Endothelial cell of umbilical vein (primary cell): ENCODE results near the gene GIN1. TPM values are rescaled to one million over a fixed set of nuclear protein-coding genes. Genes with fewer than 3 reads are reported as not detected.

Source experiments
- BruUV-seq: library from RNA; stranded (reverse); fragments of 400-500 nt; replicated peaks from 2 replicates; lab custom pipeline; 2021; lab: Mats Ljungman, UMichigan
- CTCF ChIA-PET: fragments of 300-600, 350-600 bp; sonication (Branson Sonifier 250); formaldehyde crosslinking; loops from one replicate; lab custom pipeline; 2021; ENCODE audit warnings: antibody characterized with exemption, inconsistent platforms; lab: Charles Lee
- POLR2A ChIA-PET: fragments of 300-600, 350-600 bp; sonication (Branson Sonifier 250); formaldehyde crosslinking; loops from one replicate; lab custom pipeline; 2021; ENCODE audit warnings: antibody characterized with exemption, inconsistent platforms; lab: Charles Lee
- DNase-seq: peaks from one replicate; pipeline ENCODE4 v3.0.0-alpha.2; 2011; ENCODE audit warnings: low read depth, low spot score
- FAIRE-seq: peaks from 2 replicates; lab custom pipeline; 2011; peaks lifted over from hg19 to GRCh38; lab: Jason Lieb, UNC
- H2AFZ ChIP-seq: 2 replicates; pipeline ENCODE4 v1.6.0; 2012; ENCODE audit warnings: low read depth, low read length, control low read depth, inconsistent platforms
- H3K27ac ChIP-seq: 2 replicates; pipeline ENCODE4 v1.5.1; 2011; ENCODE audit warnings: low read depth, mild to moderate bottlenecking, control low read depth, low read length, moderate library complexity; ENCODE audit not compliant: insufficient read depth
- H3K27me3 ChIP-seq, 2 experiments: 2 replicates each; pipeline versions ENCODE4 v1.6.0 to v1.6.1; 2011; ENCODE audit warnings: low read length in 2 of 2, mixed read lengths in 1 of 2; ENCODE audit not compliant: control insufficient read depth in 2 of 2, insufficient read depth in 2 of 2
- H3K36me3 ChIP-seq, 2 experiments: 2 replicates in 1 of 2; 3 replicates in 1 of 2; pipeline ENCODE4 v1.5.1; 2011; ENCODE audit warnings: low read length in 2 of 2, mild to moderate bottlenecking in 1 of 2, moderate library complexity in 1 of 2; ENCODE audit not compliant: control insufficient read depth in 2 of 2, insufficient read depth in 2 of 2; ENCODE audit errors: extremely low read depth in 1 of 2
- H3K4me1 ChIP-seq: 3 replicates; pipeline ENCODE4 v1.5.1; 2011; ENCODE audit warnings: mild to moderate bottlenecking, low read length; ENCODE audit not compliant: control insufficient read depth, insufficient read depth; ENCODE audit errors: extremely low read depth
- H3K4me2 ChIP-seq: 2 replicates; pipeline ENCODE4 v1.6.1; 2011; ENCODE audit warnings: low read length, control low read depth, mixed read lengths; ENCODE audit not compliant: insufficient read depth
- H3K4me3 ChIP-seq, 3 experiments: fragments of 200-600 bp in 1 of 3; sonication (generic), shearing (Covaris generic) in 1 of 3; replicated peaks in 1 of 3; 2 replicates each; pipeline ENCODE4 v1.5.1; 2011 to 2016; ENCODE audit warnings: control low read depth in 3 of 3, low read length in 3 of 3, mild to moderate bottlenecking in 2 of 3, inconsistent platforms in 1 of 3, low read depth in 1 of 3, moderate library complexity in 1 of 3; ENCODE audit not compliant: insufficient read depth in 1 of 3
- H3K79me2 ChIP-seq: 2 replicates; pipeline ENCODE4 v1.6.0; 2012; ENCODE audit warnings: low read length, inconsistent platforms; ENCODE audit not compliant: control insufficient read depth, insufficient read depth
- H3K9ac ChIP-seq: replicated peaks from 2 replicates; pipeline ENCODE3; 2011; ENCODE audit warnings: low read length, control low read depth; ENCODE audit not compliant: insufficient read depth; ENCODE audit errors: extremely low read depth
- H3K9me1 ChIP-seq: replicated peaks from 3 replicates; pipeline ENCODE4 v1.6.0; 2011; ENCODE audit warnings: mild to moderate bottlenecking, low read length; ENCODE audit not compliant: control insufficient read depth, insufficient read depth; ENCODE audit errors: extremely low read depth
- H3K9me3 ChIP-seq: replicated peaks from 2 replicates; pipeline ENCODE4 v1.5.1; 2012; ENCODE audit warnings: low read length, inconsistent platforms; ENCODE audit not compliant: control insufficient read depth, insufficient read depth
- H4K20me1 ChIP-seq: replicated peaks from 2 replicates; pipeline ENCODE3; 2011; ENCODE audit warnings: mild to moderate bottlenecking, low read length; ENCODE audit not compliant: control insufficient read depth, insufficient read depth; ENCODE audit errors: extremely low read depth
- FOS ChIP-seq: IDR thresholded peaks from 2 replicates; pipeline ENCODE4 v1.6.1; 2011; ENCODE audit warnings: mild to moderate bottlenecking, low read length, moderate library complexity, borderline replicate concordance; ENCODE audit not compliant: insufficient read depth
- JUN ChIP-seq: IDR thresholded peaks from 2 replicates; pipeline ENCODE4 v1.6.1; 2011; ENCODE audit warnings: borderline replicate concordance, low read depth; ENCODE audit not compliant: insufficient read length, insufficient read depth
- MYC ChIP-seq: IDR thresholded peaks from one replicate; pipeline ENCODE4 v1.6.1; 2011; ENCODE audit warnings: mild to moderate bottlenecking, low read depth, low read length
- POLR2A ChIP-seq: IDR thresholded peaks from 2 replicates; pipeline ENCODE4 v1.6.1; 2012; ENCODE audit warnings: low read depth, mild to moderate bottlenecking, control low read depth, low read length
- POLR2AphosphoS5 ChIP-seq: IDR thresholded peaks from 2 replicates; pipeline ENCODE4 v1.6.1; 2012; ENCODE audit warnings: low read depth, mild to moderate bottlenecking, control low read depth, low read length, moderate library complexity; ENCODE audit not compliant: insufficient read depth
- dilution Hi-C: fragments of 300-500 bp; cut with MboI; formaldehyde crosslinking; loops from one replicate; pipeline ENCODE4 v1.15.0; 2019; ENCODE audit warnings: low sequenced_read_pairs; ENCODE audit not compliant: extremely low pct_ligation_motif_present
- intact Hi-C: fragments of 100-400 bp; cut with micrococcal nuclease; formaldehyde crosslinking; loops from one replicate; pipeline ENCODE4 v1.10.0; 2022
- polyA plus RNA-seq, 4 experiments: library from polyadenylated mRNA; depleted of rRNA in 3 of 4; stranded (reverse) in 3 of 4; unstranded in 1 of 4; fragments of >200 nt; gene quantifications; 2 replicates each; pipeline versions ENCODE4 v1.2.1 to v1.2.3, GENCODE V29; 2011 to 2012; ENCODE audit warnings: missing spikeins in 1 of 4
- total RNA-seq: library from RNA; stranded (reverse); gene quantifications from 2 replicates; pipeline ENCODE4 v1.2.3, GENCODE V29; 2021
- TF ChIP-seq, protein P1 (sequence below): IDR thresholded peaks from 2 replicates; pipeline ENCODE4 v1.6.1; 2011; ENCODE audit not compliant: insufficient read depth, insufficient read length

The GIN1 gene
- total and polyA plus RNA-seq, 2 donors (not counting 3 experiments of a cell fraction or from before 2014, with no cell fraction given), result 0.98 to 4.4 TPM

DNA sequence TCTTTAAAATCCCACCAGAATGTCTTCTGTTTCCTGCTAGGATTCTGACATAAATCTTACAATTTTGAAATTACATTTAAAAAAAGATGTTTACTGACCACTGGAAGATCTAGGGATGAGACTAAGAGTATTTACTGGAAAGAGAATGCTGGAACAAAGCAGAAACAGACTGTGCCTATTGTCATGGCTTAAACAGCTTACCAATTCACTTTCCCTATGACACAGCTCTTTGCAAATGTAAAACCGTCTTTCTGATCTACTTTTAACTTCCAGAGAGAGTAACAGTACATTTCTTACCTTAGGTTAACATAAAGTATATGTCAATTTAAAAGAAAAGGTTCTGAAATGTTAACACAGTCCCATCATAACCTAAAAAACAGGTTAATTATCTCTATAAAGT, 10.7 kb downstream of the GIN1 start:
- no peak overlapping the region for H3K27ac ChIP-seq

GRCh38 chr5:103108086-103108485, 11.9 kb downstream of the GIN1 start:
- H3K27ac ChIP-seq, result no peak overlapping the region
- no peak overlapping the region for H2AFZ ChIP-seq
- no peaks in the 10 kb centered on the region for H3K79me2 ChIP-seq
- no peak overlapping the region for H3K9ac ChIP-seq
- ChIA-PET CTCF (interaction anchor here (1.2 kb wide), 1 partner anchor 427 kb away, joined by 3 read pairs; no protein-coding TSS in a partner anchor), POLR2A (no interaction called here)
- no peaks in the 10 kb centered on the region for H4K20me1 ChIP-seq
- H3K36me3 ChIP-seq, result peaks cover 0 to 2% of the 10 kb centered on the region in 2 experiments
- dilution Hi-C loops (no loop called here), intact Hi-C loops (no loop called here)
- DNase-seq (no peak), FAIRE-seq (no peak)
- no peaks in the 10 kb centered on the region for H3K9me1 ChIP-seq
- no TSS peak for BruUV-seq
- no peaks in the 10 kb centered on the region for H3K4me1 ChIP-seq
- H3K9me3 ChIP-seq, result no peaks in the 10 kb centered on the region
- no peaks in the 10 kb centered on the region for H3K27me3 ChIP-seq
- TF ChIP-seq FOS (no peak), POLR2A (no peak), JUN (no peak)
- TF ChIP-seq, protein P1, sequence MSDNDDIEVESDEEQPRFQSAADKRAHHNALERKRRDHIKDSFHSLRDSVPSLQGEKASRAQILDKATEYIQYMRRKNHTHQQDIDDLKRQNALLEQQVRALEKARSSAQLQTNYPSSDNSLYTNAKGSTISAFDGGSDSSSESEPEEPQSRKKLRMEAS, result no peak
- H3K4me2 ChIP-seq, result no peak overlapping the region
- no peak overlapping the region for H3K4me3 ChIP-seq

More for the DNA sequence above, 10.7 kb downstream of the GIN1 start:
- no peaks in the 10 kb centered on the region for H3K4me1 ChIP-seq
- no peaks in the 10 kb centered on the region for H3K79me2 ChIP-seq
- intact Hi-C loops (no loop called here), dilution Hi-C loops (no loop called here)
- no peaks in the 10 kb centered on the region for H3K9me1 ChIP-seq
- BruUV-seq, result no TSS peak
- peaks cover 0 to 2% of the 10 kb centered on the region in 2 experiments for H3K36me3 ChIP-seq
- no peaks in the 10 kb centered on the region for H3K27me3 ChIP-seq
- ChIA-PET POLR2A (no interaction called here), CTCF (interaction anchor here (1.2 kb wide), 1 partner anchor 428 kb away, joined by 3 read pairs; no protein-coding TSS in a partner anchor)
- H2AFZ ChIP-seq, result no peak overlapping the region
- TF ChIP-seq, protein P1, result no peak
- TF ChIP-seq POLR2AphosphoS5 (no peak), MYC (no peak), JUN (no peak)
- H3K9ac ChIP-seq, result no peak overlapping the region
- FAIRE-seq (no peak), DNase-seq (no peak)
- no peaks in the 10 kb centered on the region for H3K9me3 ChIP-seq
- no peak overlapping the region for H3K4me3 ChIP-seq
- H3K4me2 ChIP-seq, result no peak overlapping the region
- no peaks in the 10 kb centered on the region for H4K20me1 ChIP-seq
